Measurements from ENCODE around the gene CYP2U1. TPM values are rescaled to one million over a fixed set of nuclear protein-coding genes. Genes with fewer than 3 reads are reported as not detected.

CYP2U1 gene
- total and polyA plus RNA-seq, 2 experiments from 2014 or later: 3.2 to 9.9 TPM

- Histone ChIP-seq H3K4me2 (no peak overlapping the region), H3F3A (replicated peaks; ENCODE audit: low read depth) (no peaks in the 10 kb centered on the region), H3K27me3 (ENCODE audit: insufficient read depth) (no peaks in the 10 kb centered on the region), H3K9me2 (ENCODE audit: insufficient read depth) (0 out of 2 replicates have a peak, but pooled peaks cover 3% of the 10 kb centered on the region), H3K4me3 (no peak overlapping the region), H3K36me3 (ENCODE audit: insufficient read depth) (peaks cover 3% of the 10 kb centered on the region; the same call in 1 of the 2 replicates), H4K20me1 (replicated peaks; ENCODE audit: insufficient read depth) (no peaks in the 10 kb centered on the region), H3K4me1 (ENCODE audit: insufficient read depth) (no peaks in the 10 kb centered on the region), H3K79me2 (replicated peaks; ENCODE audit: insufficient read depth) (no peaks in the 10 kb centered on the region), H3K27ac (ENCODE audit: low read depth) (no peak overlapping the region), H2AFZ (no peak overlapping the region)
- no peak overlapping the region for H3K4me3 Mint-ChIP-seq
- no peak overlapping the region for H3K27ac Mint-ChIP-seq
- no peaks in the 10 kb centered on the region for H3K4me1 Mint-ChIP-seq
- TF ChIP-seq ZNF114 (CRISPR knock-in tag; IDR thresholded peaks at IDR 0.05) (no peak), ZNF462 (CRISPR knock-in tag; IDR thresholded peaks at IDR 0.05) (no peak), ZNF331 (CRISPR knock-in tag; IDR thresholded peaks at IDR 0.05; ENCODE audit: low read depth) (no peak), CREB1 (CRISPR knock-in tag; IDR thresholded peaks at IDR 0.05; ENCODE audit: low read depth) (no peak), EZH2phosphoT487 (IDR thresholded peaks at IDR 0.05; ENCODE audit: unreplicated experiment) (no peak)
- peaks cover 11% of the 10 kb centered on the region for H3K9me3 Mint-ChIP-seq
- ATAC-seq (no peak), DNase-seq (ENCODE audit: low spot score) (no peak)
- peaks cover 2% of the 10 kb centered on the region for H3K27me3 Mint-ChIP-seq (ENCODE audit: insufficient read depth, low read depth, poor library complexity)
- peaks cover 26% of the 10 kb centered on the region; the same call in 2 of the 3 replicates for H3K36me3 Mint-ChIP-seq (ENCODE audit: low read depth)
These were observed 19.6 kb downstream of the CYP2U1 start for GRCh38 chr4:107950746-107951540.
